Naive thymus-derived CD4-positive, alpha-beta T cell (primary cell): ENCODE results near the gene AIMP2. TPM values are rescaled to one million over a fixed set of nuclear protein-coding genes. Genes with fewer than 3 reads are reported as not detected.
"Not testable (repeated sequence)": the region's sequence is repeated elsewhere in the genome, so short reads cannot be mapped to it uniquely, and the experiment has no call there.

ENCODE experiments used
- ATAC-seq: fragments of 150-1000 bp; cut with Tn5 transposase; 2 replicates; pipeline ENCODE4 v1.10.0; 2021; ENCODE audit warnings: mild to moderate bottlenecking, moderate library complexity
- CTCF ChIA-PET: fragments of 350-600 bp; sonication (Branson Sonifier 250); formaldehyde crosslinking; loops from one replicate; lab custom pipeline; 2021; ENCODE audit warnings: antibody characterized with exemption; lab: Charles Lee
- POLR2A ChIA-PET: fragments of 350-600 bp; sonication (Branson Sonifier 250); formaldehyde crosslinking; loops from one replicate; lab custom pipeline; 2021; ENCODE audit warnings: antibody characterized with exemption, inconsistent platforms; lab: Charles Lee
- DNase-seq, 9 donors: peaks; one replicate each; pipeline versions ENCODE4 v3.0.0 to v3.0.0-alpha.2; 2020 to 2022; ENCODE audit warnings: mixed read lengths in 1 of 9
- H3K27ac ChIP-seq: one replicate; pipeline ENCODE4 v1.7.0; 2013; ENCODE audit warnings: mild to moderate bottlenecking, low read depth, low read length, moderate library complexity
- H3K27me3 ChIP-seq, 2 donors: one replicate each; pipeline ENCODE4 v1.7.0; 2013; ENCODE audit warnings: low read length in 2 of 2, mild to moderate bottlenecking in 2 of 2, moderate library complexity in 2 of 2; ENCODE audit not compliant: control insufficient read depth in 2 of 2, insufficient read depth in 2 of 2
- H3K36me3 ChIP-seq, 3 experiments: 1 replicate in 2 of 3; 2 replicates in 1 of 3; pipeline ENCODE4 v1.7.0; 2013; ENCODE audit warnings: low read length in 3 of 3, mild to moderate bottlenecking in 3 of 3, moderate library complexity in 1 of 3; ENCODE audit not compliant: insufficient read depth in 3 of 3, control insufficient read depth in 2 of 3
- H3K4me1 ChIP-seq, 2 donors: one replicate each; pipeline ENCODE4 v1.7.0; 2013; ENCODE audit warnings: low read length in 2 of 2, mild to moderate bottlenecking in 2 of 2, moderate library complexity in 1 of 2; ENCODE audit not compliant: control insufficient read depth in 2 of 2, insufficient read depth in 2 of 2
- H3K4me3 ChIP-seq: 2 replicates; pipeline ENCODE4 v1.7.0; 2013; ENCODE audit warnings: mild to moderate bottlenecking, low read length
- H3K9me3 ChIP-seq, 3 experiments: 1 replicate in 2 of 3; 2 replicates in 1 of 3; pipeline ENCODE4 v1.7.0; 2013; ENCODE audit warnings: low read length in 3 of 3; ENCODE audit not compliant: control insufficient read depth in 2 of 3
- H3K27ac Mint-ChIP-seq, 9 donors: one replicate each; pipeline ENCODE4 v1.8.0; 2020 to 2022; ENCODE audit warnings: mixed read lengths in 9 of 9, mild to moderate bottlenecking in 8 of 9, moderate library complexity in 5 of 9, inconsistent platforms in 2 of 9
- H3K27me3 Mint-ChIP-seq, 5 donors: one replicate each; pipeline ENCODE4 v1.8.0; 2021 to 2022; ENCODE audit warnings: mixed read lengths in 5 of 5, mild to moderate bottlenecking in 1 of 5
- H3K36me3 Mint-ChIP-seq, 5 donors: one replicate each; pipeline ENCODE4 v1.8.0; 2020 to 2022; ENCODE audit warnings: mixed read lengths in 5 of 5, mild to moderate bottlenecking in 3 of 5, inconsistent platforms in 1 of 5
- H3K4me1 Mint-ChIP-seq, 7 donors: one replicate each; pipeline ENCODE4 v1.8.0; 2020 to 2022; ENCODE audit warnings: mixed read lengths in 7 of 7, mild to moderate bottlenecking in 3 of 7, inconsistent platforms in 1 of 7
- H3K4me3 Mint-ChIP-seq, 10 donors: one replicate each; pipeline ENCODE4 v1.8.0; 2020 to 2022; ENCODE audit warnings: mild to moderate bottlenecking in 10 of 10, mixed read lengths in 10 of 10, moderate library complexity in 6 of 10, inconsistent platforms in 2 of 10
- H3K9me3 Mint-ChIP-seq, 11 donors: one replicate each; pipeline ENCODE4 v1.8.0; 2020 to 2022; ENCODE audit warnings: mixed read lengths in 11 of 11, mild to moderate bottlenecking in 4 of 11, inconsistent platforms in 1 of 11, moderate library complexity in 1 of 11
- intact Hi-C, 2 donors: fragments of 100-400 bp; cut with micrococcal nuclease; formaldehyde crosslinking; loops; one replicate each; pipeline ENCODE4 v1.15.1; 2023
- polyA plus RNA-seq, 2 donors: library from polyadenylated mRNA; unstranded; fragments of 300-500 nt; fragmentation: Illumina TruSeq; gene quantifications; one replicate each; pipeline ENCODE4 v1.2.3, GENCODE V29; 2021
- total RNA-seq, 6 experiments: library from RNA in 5 of 6; stranded (reverse) in 5 of 6; gene quantifications; 1 replicate in 5 of 6; 2 replicates in 1 of 6; pipeline ENCODE4 v1.2.3 and lab custom pipeline; 2021 to 2026

The AIMP2 gene
- total and polyA plus RNA-seq, 7 experiments from 2014 or later, result 5.0 to 37.9 (median 12.8) TPM

DNA sequence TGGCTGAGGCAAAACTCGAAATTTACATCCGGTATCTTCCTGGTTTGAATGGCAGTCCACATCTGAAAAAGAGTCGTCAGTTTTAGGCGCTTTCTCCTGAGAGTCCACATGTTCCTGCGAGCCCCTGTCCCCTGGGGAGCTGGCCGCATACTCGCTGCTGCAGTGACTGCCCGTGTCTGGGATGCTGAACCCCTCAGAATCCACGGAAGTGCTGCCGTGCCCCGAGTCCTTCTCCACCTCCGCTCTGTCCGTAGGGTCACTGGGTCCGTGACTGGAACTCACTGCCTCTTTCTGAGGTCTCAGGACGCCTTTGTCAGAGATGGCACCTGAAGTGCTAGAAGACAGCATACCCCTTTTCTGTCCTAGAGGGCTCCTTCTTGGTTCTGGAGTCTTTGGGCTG is 22.0 kb upstream of the AIMP2 start:
- H3K36me3 Mint-ChIP-seq, result peaks cover 0 to 28% (median 14%) of the 10 kb centered on the region in 5 donors
- H3K27ac ChIP-seq, H3K27me3 ChIP-seq, CTCF ChIA-PET, H3K9me3 Mint-ChIP-seq, H3K4me3 Mint-ChIP-seq, H3K4me1 ChIP-seq, intact Hi-C loops, ATAC-seq, H3K27me3 Mint-ChIP-seq, H3K4me3 ChIP-seq, H3K4me1 Mint-ChIP-seq, H3K27ac Mint-ChIP-seq, H3K9me3 ChIP-seq, POLR2A ChIA-PET, DNase-seq: not testable (repeated sequence)
- H3K36me3 ChIP-seq, result peaks cover 0 to 23% (median 2%) of the 10 kb centered on the region in 3 experiments

DNA sequence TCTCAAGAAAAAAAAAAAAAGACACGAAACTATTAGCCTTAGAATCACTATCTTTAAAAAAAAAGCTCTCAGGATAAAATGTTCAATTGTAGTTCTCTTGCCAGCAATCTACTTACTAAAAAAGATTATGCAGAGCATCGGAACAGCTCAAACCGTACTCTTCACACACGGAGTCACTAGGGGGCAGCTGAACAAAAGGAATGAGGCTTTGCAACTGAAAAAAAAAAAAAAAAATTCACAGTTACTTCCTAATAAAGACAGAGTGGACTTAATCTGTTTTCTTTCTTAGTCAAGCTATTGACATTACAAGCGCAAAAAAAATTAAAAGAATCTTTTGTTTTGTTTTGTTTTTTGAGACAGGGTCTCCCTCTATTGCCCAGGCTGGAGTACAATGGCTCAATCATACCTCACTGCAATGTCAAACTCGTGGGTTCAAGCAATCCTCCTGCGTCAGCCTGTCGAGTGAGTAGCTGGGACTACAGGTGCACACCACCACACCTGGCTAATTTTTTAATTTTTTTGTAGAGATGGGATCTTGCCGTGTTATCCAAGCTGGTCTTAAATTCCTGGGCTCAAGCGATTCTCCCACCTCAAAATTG is 11.8 kb upstream of the AIMP2 start:
- Mint-ChIP-seq H3K4me3 (no peak overlapping the region), H3K27me3 (no peaks in the 10 kb centered on the region), H3K4me1 (peaks cover 0 to 4% (median 0%) of the 10 kb centered on the region in 7 donors), H3K27ac (peak overlapping the region in 4 of 9 donors; percentile 8 to 44 (median 40)), H3K36me3 (peaks cover 5 to 29% (median 24%) of the 10 kb centered on the region in 5 donors), H3K9me3 (no peaks in the 10 kb centered on the region)
- intact Hi-C loops, result loop anchor here (1.0 to 5.0 kb wide), 4 partner anchors 109 to 860 kb away; no protein-coding TSS in a partner anchor
- H3K4me1 ChIP-seq, result no peaks in the 10 kb centered on the region
- no peaks in the 10 kb centered on the region for H3K9me3 ChIP-seq
- ChIA-PET POLR2A (interaction anchor here (0.6 to 1.4 kb wide), 3 partner anchors 60 to 517 kb away, joined by 4 read pairs; no protein-coding TSS in a partner anchor), CTCF (interaction anchor here (0.5 to 2.3 kb wide), 15 partner anchors 8 to 502 kb away, joined by 3 to 20 read pairs (median 4); no protein-coding TSS in a partner anchor)
- no peak overlapping the region for H3K27ac ChIP-seq
- H3K4me3 ChIP-seq, result no peak overlapping the region
- peak in 7 of 9 donors; percentile 32 to 69 (median 54) for DNase-seq
- H3K27me3 ChIP-seq, result no peaks in the 10 kb centered on the region
- ATAC-seq, result peak; percentile 82
- H3K36me3 ChIP-seq, result peaks cover 4 to 52% (median 9%) of the 10 kb centered on the region in 3 experiments

- Histone ChIP-seq H3K27ac (no peak overlapping the region), H3K4me1 (peaks cover 0 to 5% of the 10 kb centered on the region in 2 donors), H3K27me3 (no peaks in the 10 kb centered on the region), H3K36me3 (peaks cover 0 to 10% (median 3%) of the 10 kb centered on the region in 3 experiments), H3K4me3 (no peak overlapping the region), H3K9me3 (no peaks in the 10 kb centered on the region)
- ATAC-seq, result no peak
- ChIA-PET CTCF (no interaction called here), POLR2A (no interaction called here)
- intact Hi-C loops, result loop anchor here in 1 of 2 donors (10.0 kb wide), 1 partner anchor 113 kb away; the partner anchor contains the start of gene CCZ1
- H3K4me1 Mint-ChIP-seq, result peaks cover 7 to 46% (median 29%) of the 10 kb centered on the region in 7 donors
- peak overlapping the region; percentile 38 to 99 (median 81) for H3K4me3 Mint-ChIP-seq
- no peak for DNase-seq
- no peaks in the 10 kb centered on the region for H3K9me3 Mint-ChIP-seq
- peaks cover 0 to 4% (median 0%) of the 10 kb centered on the region in 5 donors for H3K36me3 Mint-ChIP-seq
- H3K27ac Mint-ChIP-seq, result peak overlapping the region in 6 of 9 donors; percentile 0 to 81 (median 25)
- no peaks in the 10 kb centered on the region for H3K27me3 Mint-ChIP-seq
Measured at GRCh38 chr7:6007386-6007785, 1.7 kb upstream of the AIMP2 start.

DNA sequence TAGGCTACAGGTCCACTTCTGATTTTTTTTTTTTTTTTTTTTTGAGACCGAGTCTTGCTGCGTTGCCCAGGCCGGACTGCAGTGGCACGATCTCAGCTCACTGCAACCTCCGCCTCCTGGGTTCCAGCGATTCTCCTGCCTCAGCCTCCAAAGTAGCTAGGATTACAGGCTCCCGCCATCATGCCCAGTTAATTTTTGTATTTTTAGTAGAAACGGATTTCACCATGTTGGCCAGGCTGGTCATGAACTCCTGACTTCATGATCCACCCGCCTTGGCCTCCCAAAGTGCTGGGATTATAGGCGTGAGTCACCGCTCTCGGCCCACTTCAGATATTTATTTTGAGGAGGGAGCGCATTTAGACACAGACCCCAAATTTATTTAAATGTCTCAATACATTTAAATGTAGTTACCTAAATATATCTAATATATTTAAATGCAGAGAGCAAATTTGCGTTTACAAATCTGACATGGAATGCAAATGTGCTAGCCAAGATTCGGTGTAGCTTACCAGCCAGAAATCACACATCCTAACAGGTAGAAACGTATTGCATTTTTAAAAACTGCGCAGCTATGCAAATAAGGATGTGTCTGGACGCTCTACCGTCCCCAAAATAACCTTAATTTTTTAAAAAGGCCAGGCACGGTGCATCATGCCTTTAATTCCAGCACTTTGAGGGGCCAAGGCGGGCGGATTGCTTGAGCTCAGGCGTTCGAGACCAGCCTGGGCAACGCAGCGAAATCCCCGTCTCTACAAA is 1.1 kb upstream of the AIMP2 start:
- H3K4me3 ChIP-seq, result peak overlapping the region; percentile 99

DNA sequence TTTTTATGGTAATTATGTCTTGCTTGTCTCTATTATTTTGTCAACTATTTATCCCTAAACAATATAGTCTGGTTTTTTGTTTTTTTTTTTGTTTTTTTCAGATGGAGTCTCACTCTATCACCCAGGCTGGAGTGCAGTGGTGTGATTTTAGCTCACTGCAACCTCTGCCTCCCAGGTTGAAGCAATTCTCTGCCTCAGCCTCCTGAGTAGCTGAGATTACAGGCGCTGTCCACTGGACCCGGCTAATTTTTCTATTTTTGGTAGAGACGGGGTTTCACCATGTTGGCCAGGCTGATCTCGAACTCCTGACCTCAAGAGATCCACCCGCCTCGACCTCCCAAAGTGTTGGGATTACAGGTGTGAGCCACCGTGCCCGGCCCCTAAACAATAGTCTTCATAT is 1.3 kb downstream of the AIMP2 start:
- H3K27ac ChIP-seq, ATAC-seq, H3K36me3 Mint-ChIP-seq, CTCF ChIA-PET, H3K27me3 ChIP-seq, H3K9me3 ChIP-seq, DNase-seq, POLR2A ChIA-PET, H3K27me3 Mint-ChIP-seq, intact Hi-C loops, H3K4me1 ChIP-seq, H3K4me3 ChIP-seq, H3K9me3 Mint-ChIP-seq: not testable (repeated sequence)
- H3K36me3 ChIP-seq, result peaks cover 0 to 10% (median 7%) of the 10 kb centered on the region in 3 experiments
- H3K4me3 Mint-ChIP-seq, result peak overlapping the region; percentile 86 to 99 (median 92)
- H3K27ac Mint-ChIP-seq, result peak overlapping the region; percentile 61 to 98 (median 90)
- H3K4me1 Mint-ChIP-seq, result peaks cover 7 to 52% (median 36%) of the 10 kb centered on the region in 7 donors

More for the DNA sequence above, 1.1 kb upstream of the AIMP2 start:
- intact Hi-C loops, result loop anchor here (2.0 to 10.0 kb wide), 2 partner anchors 113 to 185 kb away; partner anchors contain the start of gene CCZ1 (in 1 of the 2)
- H3K4me1 ChIP-seq, H3K27me3 ChIP-seq, H3K36me3 ChIP-seq, DNase-seq, H3K27me3 Mint-ChIP-seq, H3K9me3 Mint-ChIP-seq, H3K36me3 Mint-ChIP-seq, ATAC-seq, H3K9me3 ChIP-seq: not testable (repeated sequence)
- ChIA-PET CTCF (interaction anchor here (0.6 kb wide), 1 partner anchor 115 kb away, joined by 3 read pairs; no protein-coding TSS in a partner anchor), POLR2A (interaction anchor here (1.4 kb wide), 1 partner anchor 47 kb away, joined by 3 read pairs; no protein-coding TSS in a partner anchor)
- H3K27ac ChIP-seq, result peak overlapping the region; percentile 82
- H3K27ac Mint-ChIP-seq, result peak overlapping the region in 5 of 9 donors; percentile 0 to 98 (median 38)
- peak overlapping the region; percentile 58 to 99 (median 94) for H3K4me3 Mint-ChIP-seq
- peaks cover 7 to 52% (median 33%) of the 10 kb centered on the region in 7 donors for H3K4me1 Mint-ChIP-seq

- peaks cover 0 to 22% (median 18%) of the 10 kb centered on the region in 3 experiments for H3K36me3 ChIP-seq
- peaks cover 0 to 5% of the 10 kb centered on the region in 2 donors for H3K4me1 ChIP-seq
- H3K27ac ChIP-seq, result no peak overlapping the region
- H3K4me3 Mint-ChIP-seq, result peak overlapping the region in 3 of 10 donors; percentile 9 to 97 (median 25)
- DNase-seq, result no peak
- peaks cover 7 to 49% (median 39%) of the 10 kb centered on the region in 7 donors for H3K4me1 Mint-ChIP-seq
- H3K27ac Mint-ChIP-seq, result peak overlapping the region in 5 of 9 donors; percentile 5 to 88 (median 53)
- no peaks in the 10 kb centered on the region for H3K27me3 ChIP-seq
- no peaks in the 10 kb centered on the region for H3K9me3 Mint-ChIP-seq
- ChIA-PET CTCF (interaction anchor here (0.6 kb wide), 1 partner anchor 11 kb away, joined by 4 read pairs; no protein-coding TSS in a partner anchor), POLR2A (no interaction called here)
- H3K36me3 Mint-ChIP-seq, result peaks cover 0 to 8% (median 4%) of the 10 kb centered on the region in 5 donors
- H3K4me3 ChIP-seq, result no peak overlapping the region
- H3K9me3 ChIP-seq, result no peaks in the 10 kb centered on the region
- ATAC-seq, result no peak
- intact Hi-C loops, result no loop called here
- no peaks in the 10 kb centered on the region for H3K27me3 Mint-ChIP-seq
Measured at GRCh38 chr7:6011541-6011940, 2.5 kb downstream of the AIMP2 start.
